Measurements from ENCODE around the gene AOPEP.
A peak's percentile ranks its signal among the peaks of the same experiment; 100 is the strongest.

Gene AOPEP

GRCh38 chr9:95007226-95007869 lies 280.8 kb downstream of the AOPEP start:
- Histone ChIP-seq H3K36me3 (peaks cover 62% of the 10 kb centered on the region), H3K27me3 (no peaks in the 10 kb centered on the region), H3K9me3 (no peaks in the 10 kb centered on the region), H3K4me3 (ENCODE audit: low read depth, low read length) (peak overlapping the region; percentile 91), H3K4me1 (peaks cover 37% of the 10 kb centered on the region)
- no peak for TF ChIP-seq CTCF (IDR thresholded peaks at IDR 0.05; ENCODE audit: low read depth, low read length)
- DNase-seq: no peak

GRCh38 chr9:95008151-95008771 lies 281.8 kb downstream of the AOPEP start:
- peaks cover 65% of the 10 kb centered on the region for H3K36me3 ChIP-seq
- H3K9me3 ChIP-seq: no peaks in the 10 kb centered on the region
- no peaks in the 10 kb centered on the region for H3K27me3 ChIP-seq
- peak overlapping the region; percentile 91 for H3K4me3 ChIP-seq (ENCODE audit: low read depth, low read length)
- H3K4me1 ChIP-seq: peaks cover 32% of the 10 kb centered on the region
- DNase-seq: peak; percentile 47
- no peak for TF ChIP-seq CTCF (IDR thresholded peaks at IDR 0.05; ENCODE audit: low read depth, low read length)

- peak; percentile 32 for DNase-seq
- no peak for TF ChIP-seq CTCF (IDR thresholded peaks at IDR 0.05; ENCODE audit: low read depth, low read length)
- Histone ChIP-seq H3K9me3 (no peaks in the 10 kb centered on the region), H3K4me3 (ENCODE audit: low read depth, low read length) (peak overlapping the region; percentile 91), H3K36me3 (peaks cover 71% of the 10 kb centered on the region), H3K27me3 (no peaks in the 10 kb centered on the region), H3K4me1 (peaks cover 39% of the 10 kb centered on the region)
These were observed 283.0 kb downstream of the AOPEP start for GRCh38 chr9:95009459-95009858.

- Histone ChIP-seq H3K36me3 (peaks cover 79% of the 10 kb centered on the region), H3K4me1 (peaks cover 45% of the 10 kb centered on the region), H3K4me3 (ENCODE audit: low read depth, low read length) (no peak overlapping the region), H3K9me3 (no peaks in the 10 kb centered on the region), H3K27me3 (no peaks in the 10 kb centered on the region)
- no peak for TF ChIP-seq CTCF (IDR thresholded peaks at IDR 0.05; ENCODE audit: low read depth, low read length)
- no peak for DNase-seq
These were observed 283.9 kb downstream of the AOPEP start for GRCh38 chr9:95010431-95010838.

- Histone ChIP-seq H3K36me3 (peaks cover 77% of the 10 kb centered on the region), H3K4me3 (ENCODE audit: low read depth, low read length) (no peak overlapping the region), H3K4me1 (peaks cover 51% of the 10 kb centered on the region), H3K27me3 (no peaks in the 10 kb centered on the region), H3K9me3 (no peaks in the 10 kb centered on the region)
- no peak for TF ChIP-seq CTCF (IDR thresholded peaks at IDR 0.05; ENCODE audit: low read depth, low read length)
- DNase-seq: no peak
These were observed 285.7 kb downstream of the AOPEP start for GRCh38 chr9:95012035-95012708.

- no peak for TF ChIP-seq CTCF (IDR thresholded peaks at IDR 0.05; ENCODE audit: low read depth, low read length)
- peaks cover 58% of the 10 kb centered on the region for H3K4me1 ChIP-seq
- H3K9me3 ChIP-seq: no peaks in the 10 kb centered on the region
- no peak for DNase-seq
- no peaks in the 10 kb centered on the region for H3K27me3 ChIP-seq
- peaks cover 80% of the 10 kb centered on the region for H3K36me3 ChIP-seq
- H3K4me3 ChIP-seq (ENCODE audit: low read depth, low read length): no peak overlapping the region
These were observed 286.4 kb downstream of the AOPEP start for GRCh38 chr9:95012902-95013301.
